KBM-7 (cell line): ENCODE data around the gene ASCL4.

Experiments used
- DNase-seq: peaks from one replicate; pipeline ENCODE4 v3.0.0-alpha.2; 2015
- in situ Hi-C: fragments of 300-500 bp; cut with MboI; formaldehyde crosslinking; loops from 2 replicates; pipeline ENCODE4 v1.14.3; 2020; ENCODE audit warnings: low sequenced_read_pairs, low pct_unique_long_range_greater_than_20kb, mixed read lengths

ASCL4 gene

GRCh38 chr12:107775093-107775721, 703 bp downstream of the ASCL4 start:
- in situ Hi-C loops: no loop called here
- no peak for DNase-seq

- DNase-seq: no peak
- in situ Hi-C loops: no loop called here
Measured at GRCh38 chr12:107776171-107776570, 1.7 kb downstream of the ASCL4 start.

DNA sequence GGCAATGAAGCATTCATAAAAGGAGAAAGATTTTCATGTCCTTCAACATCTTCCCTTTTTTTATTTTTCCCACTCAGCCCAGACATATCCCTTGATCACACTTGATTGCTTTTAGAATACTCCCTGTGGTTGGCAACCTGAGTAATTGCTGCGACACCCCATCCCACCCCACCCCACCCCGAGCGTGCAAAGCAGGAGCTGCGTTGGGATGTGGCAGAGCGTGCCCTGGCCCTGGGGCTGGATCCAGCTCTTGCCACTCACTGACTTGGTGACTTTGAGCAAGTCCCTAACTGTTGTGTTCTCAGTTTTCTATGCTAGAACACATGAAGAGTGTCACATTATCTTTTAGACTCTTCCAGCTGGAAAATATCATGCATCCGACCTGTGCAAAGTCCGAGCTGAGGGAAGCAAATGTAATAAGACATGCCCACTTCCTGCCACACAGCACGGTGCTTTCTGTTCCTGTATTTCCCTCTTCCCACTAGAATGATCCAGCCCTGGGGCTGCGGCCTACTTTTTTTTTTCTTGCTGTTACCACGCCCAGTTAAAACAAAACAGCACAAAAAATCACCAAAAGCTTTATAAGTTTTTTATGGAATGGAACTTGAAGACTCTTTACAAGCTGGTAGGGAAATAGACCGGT, 4.0 kb downstream of the ASCL4 start:
- DNase-seq: peak; percentile 53
- in situ Hi-C loops: no loop called here

GRCh38 chr12:107779077-107779831, 4.8 kb downstream of the ASCL4 start:
- in situ Hi-C loops: no loop called here
- peak; percentile 72 for DNase-seq

DNA sequence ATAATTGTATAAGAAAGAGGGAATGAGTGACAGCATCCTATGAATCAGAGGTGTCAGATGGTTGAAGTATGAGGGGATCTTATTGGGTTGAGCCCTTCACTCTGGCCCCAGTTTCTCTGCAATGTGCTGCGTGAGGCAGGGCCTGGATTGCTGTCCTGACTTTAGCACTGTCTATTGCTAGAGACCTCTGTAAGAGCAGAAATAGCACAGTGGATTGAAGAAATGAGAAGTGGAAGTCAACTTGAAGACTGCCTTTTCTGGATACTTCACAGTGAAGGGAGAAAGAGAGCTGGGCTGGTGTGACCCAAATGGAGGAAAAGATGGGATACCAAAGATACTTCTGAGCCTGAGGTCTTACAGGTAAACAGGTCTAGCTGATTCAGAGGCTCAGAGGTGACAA, 5.8 kb downstream of the ASCL4 start:
- in situ Hi-C loops: no loop called here
- no peak for DNase-seq

DNA sequence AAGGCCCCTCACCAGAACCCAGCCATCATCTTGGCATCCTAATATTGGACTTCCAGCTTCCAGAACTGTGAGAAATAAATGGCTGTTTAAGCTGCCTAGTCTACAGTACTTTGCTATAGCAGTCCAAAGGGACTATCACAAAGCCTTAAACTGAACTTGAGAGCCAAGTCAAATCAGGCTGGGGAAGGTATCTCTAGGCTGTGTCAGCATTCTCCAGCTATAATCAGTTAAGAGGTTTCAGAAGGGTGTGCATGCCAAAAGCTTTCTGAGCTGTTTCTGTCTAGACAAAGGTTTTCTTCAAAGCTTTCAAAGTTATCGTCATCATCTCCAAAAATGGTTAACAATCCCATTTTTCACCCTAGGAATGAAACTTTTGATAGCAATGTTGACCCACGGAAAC, 7.6 kb downstream of the ASCL4 start:
- DNase-seq: no peak
- in situ Hi-C loops: no loop called here

- in situ Hi-C loops: no loop called here
- peak; percentile 57 for DNase-seq
Measured at GRCh38 chr12:107783406-107784376, 9.2 kb downstream of the ASCL4 start.

- in situ Hi-C loops: no loop called here
- DNase-seq: no peak
Measured at GRCh38 chr12:107788281-107788680, 13.8 kb downstream of the ASCL4 start.

- no peak for DNase-seq
- in situ Hi-C loops: no loop called here
Measured at GRCh38 chr12:107788690-107789458, 14.4 kb downstream of the ASCL4 start.

GRCh38 chr12:107791465-107792089, 17.1 kb downstream of the ASCL4 start:
- in situ Hi-C loops: no loop called here
- no peak for DNase-seq

DNA sequence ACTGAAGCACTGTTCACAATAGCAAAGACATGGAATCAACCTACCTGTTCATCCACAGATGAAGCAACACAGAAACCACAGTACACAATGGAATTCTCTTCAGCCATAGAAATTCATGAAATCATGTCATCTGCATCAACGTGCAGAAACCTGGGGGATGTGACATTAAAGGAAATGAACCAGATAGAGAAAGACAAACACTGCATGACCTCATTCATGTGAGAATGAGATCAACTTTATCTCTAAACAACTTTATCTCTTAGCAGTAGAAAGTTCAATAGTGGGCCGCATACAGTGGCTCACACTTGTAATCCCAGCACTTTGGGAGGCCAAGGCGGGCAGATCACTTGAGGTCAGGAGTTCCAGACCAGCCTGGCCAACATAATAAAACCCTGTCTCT, 19.9 kb downstream of the ASCL4 start:
- DNase-seq: no peak
- in situ Hi-C loops: no loop called here

- no peak for DNase-seq
- in situ Hi-C loops: no loop called here
Measured at GRCh38 chr12:107798580-107798979, 24.1 kb downstream of the ASCL4 start.

- in situ Hi-C loops: no loop called here
- DNase-seq: no peak
Measured at GRCh38 chr12:107801150-107801549, 26.6 kb downstream of the ASCL4 start.

DNA sequence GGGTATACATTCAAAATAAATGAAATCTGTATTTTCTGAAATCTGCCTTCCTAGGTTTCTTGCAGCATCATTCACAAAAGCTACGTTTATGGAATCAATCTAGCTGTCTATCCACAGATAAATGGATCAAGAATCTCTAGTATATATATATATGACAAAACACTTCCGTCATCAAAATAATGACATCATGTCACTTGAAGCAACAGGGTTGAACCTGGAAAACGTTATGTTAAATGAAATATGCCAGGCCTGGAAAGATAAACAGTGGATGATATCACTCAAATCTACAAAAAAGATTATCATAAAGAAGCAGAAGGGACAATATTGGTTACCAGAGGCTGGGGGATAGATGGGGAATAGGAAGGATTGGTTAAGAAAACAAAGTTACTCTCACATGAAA, 28.6 kb downstream of the ASCL4 start:
- DNase-seq: no peak
- in situ Hi-C loops: no loop called here

GRCh38 chr12:107805488-107806180, 31.1 kb downstream of the ASCL4 start:
- in situ Hi-C loops: no loop called here
- no peak for DNase-seq

DNA sequence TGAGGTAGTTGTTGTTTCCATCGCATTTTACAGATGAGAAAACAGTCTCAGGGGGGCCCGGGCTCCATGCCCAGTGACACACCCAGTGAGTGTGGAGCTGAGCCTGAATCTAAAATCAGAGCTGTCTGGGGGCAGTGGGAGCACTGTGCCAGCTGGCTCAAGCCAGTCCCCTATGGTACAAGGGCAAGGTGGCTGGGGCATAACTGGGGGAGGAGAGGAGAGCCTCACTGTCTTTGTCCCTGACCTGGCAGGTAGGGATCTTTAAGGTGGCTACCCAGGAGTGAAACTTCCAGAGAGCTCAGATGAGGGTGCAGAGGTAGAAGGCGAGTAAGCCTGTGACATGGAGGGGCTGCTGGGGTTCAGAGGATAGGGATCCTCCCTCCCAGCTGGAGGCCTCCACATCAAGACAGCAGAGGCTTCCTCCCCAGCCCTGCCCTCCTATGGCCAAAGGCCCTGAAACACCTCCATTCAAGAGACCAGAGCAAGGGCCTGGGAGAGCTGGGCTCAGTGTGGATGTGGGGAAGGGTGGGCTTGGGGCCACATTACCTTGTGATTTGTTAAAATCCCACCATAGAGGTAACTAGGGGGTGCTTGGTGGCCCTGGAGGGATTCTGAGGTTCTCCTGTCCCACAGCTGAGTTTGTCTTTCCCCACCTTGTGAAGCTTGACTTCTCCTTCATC, 33.1 kb downstream of the ASCL4 start:
- in situ Hi-C loops: no loop called here
- no peak for DNase-seq

- in situ Hi-C loops: no loop called here
- DNase-seq: no peak
Measured at GRCh38 chr12:107817250-107817649, 42.7 kb downstream of the ASCL4 start.
